IMR-90 (cell line): ENCODE results near the gene ZCCHC17. TPM values are rescaled to one million over a fixed set of nuclear protein-coding genes. Genes with fewer than 3 reads are reported as not detected.

ENCODE experiments used
- ATAC-seq: fragments of 200-7000 bp; cut with Tn5 transposase; 2 replicates; pipeline ENCODE4 v1.9.1; 2020; ENCODE audit warnings: low read depth, mild to moderate bottlenecking, moderate library complexity
- BruUV-seq: library from RNA; stranded (reverse); fragments of 400-500 nt; replicated peaks from 2 replicates; lab custom pipeline; 2021; lab: Mats Ljungman, UMichigan
- CTCF ChIA-PET: fragments of 300-600 bp; formaldehyde crosslinking; extraction: SDS; loops from one replicate; lab custom pipeline; 2021; ENCODE audit warnings: antibody characterized with exemption; lab: Yijun Ruan, JAX
- POLR2A ChIA-PET: fragments of 300-600 bp; sonication (Branson Sonifier 250); formaldehyde crosslinking; loops from one replicate; lab custom pipeline; 2022; ENCODE audit warnings: antibody characterized with exemption; ENCODE audit not compliant: unreplicated experiment; lab: Charles Lee
- DNase-seq: peaks from one replicate; pipeline ENCODE4 v3.0.0; 2013
- H2AFZ ChIP-seq: replicated peaks from 2 replicates; pipeline ENCODE3; 2013; ENCODE audit warnings: low read length, mild to moderate bottlenecking; ENCODE audit not compliant: poor library complexity
- H2AK5ac ChIP-seq: 2 replicates; pipeline ENCODE4 v1.6.1; 2013; ENCODE audit warnings: low read depth, low read length, inconsistent platforms
- H2AK9ac ChIP-seq: replicated peaks from 2 replicates; pipeline ENCODE3; 2013; ENCODE audit warnings: mild to moderate bottlenecking, low read depth, low read length, moderate library complexity; ENCODE audit not compliant: poor library complexity
- H2BK120ac ChIP-seq: 2 replicates; pipeline ENCODE4 v1.6.1; 2013; ENCODE audit warnings: low read depth, low read length, inconsistent platforms
- H2BK15ac ChIP-seq: 3 replicates; pipeline ENCODE4 v1.6.1; 2013; ENCODE audit warnings: low read depth, low read length, inconsistent platforms
- H2BK20ac ChIP-seq: 2 replicates; pipeline ENCODE4 v1.6.1; 2013; ENCODE audit warnings: low read depth, mild to moderate bottlenecking, inconsistent platforms, low read length, moderate library complexity
- H2BK5ac ChIP-seq: 2 replicates; pipeline ENCODE4 v1.6.1; 2013; ENCODE audit warnings: mild to moderate bottlenecking, low read depth, low read length, inconsistent platforms; ENCODE audit not compliant: poor library complexity, severe bottlenecking
- H3K14ac ChIP-seq: replicated peaks from 2 replicates; pipeline ENCODE4 v1.6.1; 2013; ENCODE audit warnings: low read depth, low read length, inconsistent platforms
- H3K18ac ChIP-seq: 2 replicates; pipeline ENCODE4 v1.6.1; 2013; ENCODE audit warnings: low read depth, low read length, control low read depth
- H3K23ac ChIP-seq: 2 replicates; pipeline ENCODE4 v1.6.1; 2013; ENCODE audit warnings: low read depth, low read length, inconsistent platforms
- H3K27ac ChIP-seq: 2 replicates; pipeline ENCODE4 v1.5.1; 2013; ENCODE audit warnings: mild to moderate bottlenecking, control low read depth, low read length; ENCODE audit not compliant: insufficient read depth
- H3K27me3 ChIP-seq: 2 replicates; pipeline ENCODE4 v1.6.1; 2013; ENCODE audit warnings: low read length; ENCODE audit not compliant: control insufficient read depth, insufficient read depth
- H3K36me3 ChIP-seq: 2 replicates; pipeline ENCODE4 v1.6.1; 2013; ENCODE audit warnings: low read length, mixed read lengths; ENCODE audit not compliant: control insufficient read depth, insufficient read depth
- H3K4ac ChIP-seq: 2 replicates; pipeline ENCODE4 v1.6.1; 2013; ENCODE audit warnings: low read depth, low read length, inconsistent platforms
- H3K4me1 ChIP-seq: 2 replicates; pipeline ENCODE4 v1.6.1; 2013; ENCODE audit warnings: low read length, mixed read lengths; ENCODE audit not compliant: control insufficient read depth, insufficient read depth
- H3K4me2 ChIP-seq: 2 replicates; pipeline ENCODE4 v1.6.1; 2013; ENCODE audit warnings: low read depth, mild to moderate bottlenecking, control low read depth, low read length, moderate library complexity
- H3K4me3 ChIP-seq: 2 replicates; pipeline ENCODE4 v1.5.1; 2013; ENCODE audit warnings: low read depth, mild to moderate bottlenecking, control low read depth, low read length, moderate library complexity; ENCODE audit not compliant: insufficient read depth
- H3K56ac ChIP-seq: 2 replicates; pipeline ENCODE4 v1.6.1; 2013; ENCODE audit warnings: low read length, inconsistent platforms; ENCODE audit not compliant: insufficient read depth; ENCODE audit errors: extremely low read depth
- H3K79me1 ChIP-seq, 2 experiments: 2 replicates each; pipeline ENCODE4 v1.6.1; 2013; ENCODE audit warnings: low read length in 2 of 2, inconsistent platforms in 1 of 2, low read depth in 1 of 2
- H3K9ac ChIP-seq: 2 replicates; pipeline ENCODE4 v1.6.1; 2013; ENCODE audit warnings: low read depth, low read length, control low read depth
- H3K9me1 ChIP-seq: 2 replicates; pipeline ENCODE4 v1.6.1; 2013; ENCODE audit warnings: low read length, inconsistent platforms; ENCODE audit not compliant: insufficient read depth
- H3K9me3 ChIP-seq: 2 replicates; pipeline ENCODE4 v1.6.1; 2013; ENCODE audit warnings: low read length; ENCODE audit not compliant: control insufficient read depth, insufficient read depth
- H4K20me1 ChIP-seq: 2 replicates; pipeline ENCODE4 v1.6.1; 2013; ENCODE audit warnings: low read length, inconsistent platforms; ENCODE audit not compliant: insufficient read depth
- H4K5ac ChIP-seq: 2 replicates; pipeline ENCODE4 v1.6.1; 2013; ENCODE audit warnings: mild to moderate bottlenecking, low read depth, low read length, control low read depth
- H4K8ac ChIP-seq, 2 experiments: 2 replicates each; pipeline ENCODE4 v1.6.1; 2013; ENCODE audit warnings: low read depth in 2 of 2, low read length in 2 of 2, control low read depth in 1 of 2, inconsistent platforms in 1 of 2
- H4K91ac ChIP-seq: 2 replicates; pipeline ENCODE4 v1.6.1; 2013; ENCODE audit warnings: low read depth, low read length, inconsistent platforms; ENCODE audit not compliant: insufficient read depth
- BHLHE40 ChIP-seq: fragments of 150-350 bp; IDR thresholded peaks from 2 replicates; pipeline ENCODE4 v1.6.1; 2016; ENCODE audit warnings: mild to moderate bottlenecking, low read depth, low read length
- CHD1 ChIP-seq: IDR thresholded peaks from 2 replicates; pipeline ENCODE4 v1.6.1; 2012; ENCODE audit warnings: low read depth, low read length, improper control_type of control experiment
- CTCF ChIP-seq: conservative IDR thresholded peaks from 2 replicates; pipeline ENCODE4 v1.5.1; 2012; ENCODE audit warnings: mild to moderate bottlenecking, low read depth, low read length, improper control_type of control experiment
- ELK1 ChIP-seq: fragments of 150-350 bp; IDR thresholded peaks from 2 replicates; pipeline ENCODE4 v1.6.1; 2016; ENCODE audit warnings: low read depth, mild to moderate bottlenecking, low read length, moderate library complexity, borderline replicate concordance
- FOS ChIP-seq: fragments of 150-350 bp; IDR thresholded peaks from 2 replicates; pipeline ENCODE4 v1.6.1; 2016; ENCODE audit warnings: low read depth, low read length
- MAFK ChIP-seq: IDR thresholded peaks from 2 replicates; pipeline ENCODE4 v1.6.1; 2012; ENCODE audit warnings: low read depth, low read length, improper control_type of control experiment
- MXI1 ChIP-seq: IDR thresholded peaks from 2 replicates; pipeline ENCODE4 v1.6.1; 2012; ENCODE audit warnings: low read depth, mild to moderate bottlenecking, low read length, moderate library complexity, borderline replicate concordance
- NFE2L2 ChIP-seq: fragments of 150-350 bp; IDR thresholded peaks from 2 replicates; pipeline ENCODE4 v1.6.1; 2016; ENCODE audit warnings: low read depth, mild to moderate bottlenecking, low read length
- POLR2A ChIP-seq: IDR thresholded peaks from 2 replicates; pipeline ENCODE4 v1.6.1; 2012; ENCODE audit warnings: mild to moderate bottlenecking, low read depth, low read length
- RAD21 ChIP-seq: IDR thresholded peaks from 2 replicates; pipeline ENCODE4 v1.6.1; 2012; ENCODE audit warnings: low read length, improper control_type of control experiment
- RCOR1 ChIP-seq: IDR thresholded peaks from 2 replicates; pipeline ENCODE4 v1.6.1; 2012; ENCODE audit warnings: mild to moderate bottlenecking, low read length, improper control_type of control experiment; ENCODE audit not compliant: insufficient replicate concordance
- RFX5 ChIP-seq: IDR thresholded peaks from 2 replicates; pipeline ENCODE4 v1.8.0; 2012; ENCODE audit warnings: low read depth, mild to moderate bottlenecking, low read length, moderate library complexity
- SMC3 ChIP-seq: fragments of 150-350 bp; IDR thresholded peaks from 2 replicates; pipeline ENCODE4 v1.6.1; 2016; ENCODE audit warnings: low read depth, mild to moderate bottlenecking, antibody characterized with exemption, low read length, moderate library complexity
- USF2 ChIP-seq: fragments of 150-350 bp; IDR thresholded peaks from 2 replicates; pipeline ENCODE4 v1.6.1; 2017; ENCODE audit warnings: mild to moderate bottlenecking, antibody characterized with exemption, low read length, low read depth
- WGBS, 2 experiments: methylation state at CpG; one replicate each; pipeline versions ENCODE4 v1.1.5 to v1.1.7; 2013; ENCODE audit warnings: missing lambda C conversion rate in 2 of 2; ENCODE audit not compliant: insufficient read length in 1 of 2; ENCODE audit errors: extremely low coverage in 2 of 2; 5-methylcytosine and 5-hydroxymethylcytosine counted together
- dilution Hi-C: fragments of 300-500 bp; cut with HindIII; formaldehyde crosslinking; loops from one replicate; pipeline ENCODE4 v1.14.3; 2018; ENCODE audit warnings: low sequenced_read_pairs; ENCODE audit not compliant: unreplicated experiment
- in situ Hi-C: fragments of 300-500 bp; cut with MboI; formaldehyde crosslinking; loops from 3 replicates; pipeline ENCODE4 v1.14.3; 2019; ENCODE audit warnings: low sequenced_read_pairs, inconsistent platforms, mixed read lengths
- intact Hi-C: fragments of 100-400 bp; cut with micrococcal nuclease; formaldehyde crosslinking; loops from 2 replicates; pipeline ENCODE4 v1.10.0; 2022
- polyA plus RNA-seq, 3 experiments: library from polyadenylated mRNA; depleted of rRNA; stranded (reverse); fragments of >200 nt; gene quantifications; 2 replicates each; pipeline ENCODE4 v1.2.3, GENCODE V29; 2012; ENCODE audit warnings: low replicate concordance in 1 of 3
- total RNA-seq: library from RNA; depleted of rRNA; stranded (reverse); fragments of >200 nt; gene quantifications from 2 replicates; pipeline ENCODE4 v1.2.3, GENCODE V29; 2012

The ZCCHC17 gene
- total and polyA plus RNA-seq, 2 of the 4 experiments (the other 2 are of a cell fraction) = 48.4 to 48.9 TPM

DNA sequence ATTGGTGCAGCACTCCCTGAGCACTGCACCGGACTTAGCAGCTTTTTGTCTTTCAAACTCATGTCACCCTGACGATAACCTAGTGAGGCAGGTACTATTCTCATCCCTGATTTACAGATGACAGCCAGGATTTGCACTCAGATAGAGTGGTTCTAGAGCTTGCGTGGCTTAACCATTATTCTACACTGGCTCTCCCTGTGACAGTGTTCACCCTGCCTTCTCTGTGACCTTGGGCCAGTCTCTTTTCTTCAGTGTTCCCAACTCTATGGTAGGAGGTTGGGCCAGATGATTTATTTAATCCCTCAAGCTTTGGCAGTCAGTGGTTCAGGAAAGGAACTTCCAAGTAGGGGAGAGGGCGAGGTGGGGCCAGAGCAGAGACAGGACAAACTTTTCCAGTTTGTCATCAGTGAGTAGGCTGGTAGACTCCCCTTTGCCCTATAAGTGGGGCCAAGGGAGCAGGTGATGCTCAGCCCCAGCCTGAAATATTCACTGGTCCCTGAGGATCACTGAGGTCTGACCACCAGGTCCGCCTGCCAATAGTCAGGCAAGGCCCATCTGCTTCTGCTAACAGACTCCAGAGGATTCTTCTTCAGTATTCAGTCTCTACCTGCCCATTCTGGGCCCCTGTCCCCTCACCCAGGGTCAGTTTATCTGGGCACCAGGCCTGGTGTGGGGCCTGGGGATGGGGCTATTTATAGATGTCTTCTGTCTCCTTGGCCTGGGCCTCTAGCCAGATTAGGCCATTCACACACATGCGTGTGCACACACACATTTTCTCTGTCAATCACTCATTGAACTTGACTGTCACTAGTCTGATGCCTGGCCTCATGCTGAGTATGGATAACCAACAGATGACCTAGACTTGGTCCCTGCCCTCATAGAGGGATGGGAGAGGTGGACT lies 84.8 kb downstream of the ZCCHC17 start:
- H4K91ac ChIP-seq = no peak overlapping the region
- no peak overlapping the region for H2AFZ ChIP-seq
- H2BK20ac ChIP-seq = no peak overlapping the region
- H3K4me1 ChIP-seq = peaks cover 2% of the 10 kb centered on the region; the same call in 1 of the 2 replicates
- no peak for DNase-seq
- no peak overlapping the region for H2AK9ac ChIP-seq
- no peaks in the 10 kb centered on the region for H4K20me1 ChIP-seq
- dilution Hi-C loops = no loop called here
- H3K23ac ChIP-seq = no peak overlapping the region
- intact Hi-C loops = no loop called here
- in situ Hi-C loops = no loop called here
- no peak overlapping the region for H3K4ac ChIP-seq
- H3K27ac ChIP-seq = no peak overlapping the region
- ChIA-PET POLR2A (no interaction called here), CTCF (no interaction called here)
- no peak overlapping the region for H3K9ac ChIP-seq
- H3K14ac ChIP-seq = no peak overlapping the region
- no peak overlapping the region for H2BK15ac ChIP-seq
- no peak overlapping the region for H3K56ac ChIP-seq
- TF ChIP-seq MAFK = no peak
- no peak for TF ChIP-seq POLR2A
- no peak for TF ChIP-seq RFX5
- no peak for TF ChIP-seq USF2
- TF ChIP-seq NFE2L2 = no peak
- no peak for TF ChIP-seq RAD21
- TF ChIP-seq FOS = no peak
- TF ChIP-seq SMC3 = no peak
- no peak for TF ChIP-seq CTCF
- no peak for TF ChIP-seq BHLHE40
- TF ChIP-seq CHD1 = no peak
- no peak for TF ChIP-seq RCOR1
- TF ChIP-seq ELK1 = no peak
- no peak for TF ChIP-seq MXI1
- no peaks in the 10 kb centered on the region for H3K79me1 ChIP-seq
- no peak overlapping the region for H3K4me3 ChIP-seq
- no peaks in the 10 kb centered on the region for H3K36me3 ChIP-seq
- H3K18ac ChIP-seq = no peak overlapping the region
- no peaks in the 10 kb centered on the region for H3K9me3 ChIP-seq
- 100% methylated on average over 1 of the region's 6 CpGs; no CpG with 5 or more reads in 1 of the 2 experiments for WGBS, 2 experiments
- H4K5ac ChIP-seq = no peak overlapping the region
- H3K9me1 ChIP-seq = no peaks in the 10 kb centered on the region
- H2BK5ac ChIP-seq = no peak overlapping the region
- peaks cover 5% of the 10 kb centered on the region; the same call in 1 of the 2 replicates for H3K27me3 ChIP-seq
- no peak overlapping the region for H2BK120ac ChIP-seq
- H2AK5ac ChIP-seq = no peak overlapping the region
- ATAC-seq = no peak
- no peak overlapping the region for H4K8ac ChIP-seq
- no peak overlapping the region for H3K4me2 ChIP-seq
- no TSS peak for BruUV-seq
